Neural crest cell (in vitro differentiated cells): ENCODE results near the gene BCL6. TPM values are rescaled to one million over a fixed set of nuclear protein-coding genes. Genes with fewer than 3 reads are reported as not detected.

Source experiments
- DNase-seq: peaks from one replicate; pipeline ENCODE4 v3.0.0; 2021; ENCODE audit warnings: low read depth, mixed read lengths, low spot score
- H3K27ac Mint-ChIP-seq: one replicate; pipeline ENCODE4 v1.8.0; 2021; ENCODE audit warnings: mild to moderate bottlenecking, mixed read lengths; ENCODE audit not compliant: unreplicated experiment
- H3K27me3 Mint-ChIP-seq: 2 replicates; pipeline ENCODE4 v1.8.0; 2021; ENCODE audit warnings: low read depth, mild to moderate bottlenecking, mixed read lengths
- H3K36me3 Mint-ChIP-seq: 2 replicates; pipeline ENCODE4 v1.8.0; 2021; ENCODE audit warnings: low read depth, mild to moderate bottlenecking, mixed read lengths
- H3K4me1 Mint-ChIP-seq: 2 replicates; pipeline ENCODE4 v1.8.0; 2021; ENCODE audit warnings: mixed read lengths
- H3K4me3 Mint-ChIP-seq: one replicate; pipeline ENCODE4 v1.8.0; 2021; ENCODE audit warnings: mild to moderate bottlenecking, mixed read lengths
- H3K9me3 Mint-ChIP-seq: 2 replicates; pipeline ENCODE4 v1.8.0; 2021; ENCODE audit warnings: mixed read lengths
- CTCF ChIP-seq: fragments of 200-600 bp; sonication (generic); conservative IDR thresholded peaks from 2 replicates; pipeline ENCODE4 v1.5.0; 2021; ENCODE audit warnings: antibody characterized with exemption, mild to moderate bottlenecking
- total RNA-seq: library from RNA; stranded (reverse); gene quantifications from 2 replicates; pipeline ENCODE4 v1.2.1, GENCODE V29; 2021

Gene BCL6
- total RNA-seq, 1 donor from 2014 or later, result 6.4 TPM

GRCh38 chr3:187759601-187760000 is 14.3 kb upstream of the BCL6 start:
- no peaks in the 10 kb centered on the region for H3K9me3 Mint-ChIP-seq
- no peak overlapping the region for H3K4me3 Mint-ChIP-seq
- peaks cover 3% of the 10 kb centered on the region for H3K4me1 Mint-ChIP-seq
- no peak for DNase-seq
- H3K27me3 Mint-ChIP-seq, result peaks cover 8% of the 10 kb centered on the region
- no peak for TF ChIP-seq CTCF
- H3K36me3 Mint-ChIP-seq, result no peaks in the 10 kb centered on the region
- no peak overlapping the region for H3K27ac Mint-ChIP-seq

GRCh38 chr3:187758318-187758955 is 13.2 kb upstream of the BCL6 start:
- no peak for DNase-seq
- Mint-ChIP-seq H3K4me1 (no peaks in the 10 kb centered on the region), H3K27ac (no peak overlapping the region)

GRCh38 chr3:187753516-187753915 is 8.2 kb upstream of the BCL6 start:
- no peak for TF ChIP-seq CTCF
- no peak overlapping the region for H3K27ac Mint-ChIP-seq
- no peak for DNase-seq
- no peak overlapping the region for H3K4me3 Mint-ChIP-seq
- H3K27me3 Mint-ChIP-seq, result peaks cover 5% of the 10 kb centered on the region
- peaks cover 23% of the 10 kb centered on the region for H3K4me1 Mint-ChIP-seq
- no peaks in the 10 kb centered on the region for H3K9me3 Mint-ChIP-seq
- no peaks in the 10 kb centered on the region for H3K36me3 Mint-ChIP-seq

More at GRCh38 chr3:187758318-187758955, 13.2 kb upstream of the BCL6 start:
- Mint-ChIP-seq H3K9me3 (no peaks in the 10 kb centered on the region), H3K27me3 (peaks cover 8% of the 10 kb centered on the region), H3K4me3 (no peak overlapping the region), H3K36me3 (no peaks in the 10 kb centered on the region)
- TF ChIP-seq CTCF, result no peak

- Mint-ChIP-seq H3K27ac (no peak overlapping the region), H3K9me3 (no peaks in the 10 kb centered on the region), H3K27me3 (peaks cover 5% of the 10 kb centered on the region), H3K4me3 (peak overlapping the region; percentile 90), H3K4me1 (peaks cover 52% of the 10 kb centered on the region), H3K36me3 (no peaks in the 10 kb centered on the region)
- TF ChIP-seq CTCF, result no peak
- DNase-seq, result no peak
Measured at GRCh38 chr3:187750513-187751123, 5.3 kb upstream of the BCL6 start.

GRCh38 chr3:187750006-187750512 is 4.8 kb upstream of the BCL6 start:
- no peak overlapping the region for H3K27ac Mint-ChIP-seq
- DNase-seq, result no peak
- peaks cover 53% of the 10 kb centered on the region for H3K4me1 Mint-ChIP-seq
- no peak for TF ChIP-seq CTCF
- H3K4me3 Mint-ChIP-seq, result peak overlapping the region; percentile 90
- no peaks in the 10 kb centered on the region for H3K9me3 Mint-ChIP-seq
- peaks cover 5% of the 10 kb centered on the region for H3K27me3 Mint-ChIP-seq
- no peaks in the 10 kb centered on the region for H3K36me3 Mint-ChIP-seq
